B cell (primary cell): Measurements from ENCODE around the gene MEF2C.

Experiments
- EZH2 ChIP-seq: IDR thresholded peaks from 2 replicates; pipeline ENCODE4 v1.6.1; 2012; ENCODE audit warnings: borderline replicate concordance, low read depth, mild to moderate bottlenecking, moderate library complexity, low read length; ENCODE audit not compliant: insufficient read depth, poor library complexity, severe bottlenecking
- TF ChIP-seq, protein P1 (sequence below): fragments of 200-600 bp; IDR thresholded peaks from one replicate; pipeline ENCODE4 v1.8.0; 2022; ENCODE audit warnings: antibody characterized with exemption, mild to moderate bottlenecking

DNA sequence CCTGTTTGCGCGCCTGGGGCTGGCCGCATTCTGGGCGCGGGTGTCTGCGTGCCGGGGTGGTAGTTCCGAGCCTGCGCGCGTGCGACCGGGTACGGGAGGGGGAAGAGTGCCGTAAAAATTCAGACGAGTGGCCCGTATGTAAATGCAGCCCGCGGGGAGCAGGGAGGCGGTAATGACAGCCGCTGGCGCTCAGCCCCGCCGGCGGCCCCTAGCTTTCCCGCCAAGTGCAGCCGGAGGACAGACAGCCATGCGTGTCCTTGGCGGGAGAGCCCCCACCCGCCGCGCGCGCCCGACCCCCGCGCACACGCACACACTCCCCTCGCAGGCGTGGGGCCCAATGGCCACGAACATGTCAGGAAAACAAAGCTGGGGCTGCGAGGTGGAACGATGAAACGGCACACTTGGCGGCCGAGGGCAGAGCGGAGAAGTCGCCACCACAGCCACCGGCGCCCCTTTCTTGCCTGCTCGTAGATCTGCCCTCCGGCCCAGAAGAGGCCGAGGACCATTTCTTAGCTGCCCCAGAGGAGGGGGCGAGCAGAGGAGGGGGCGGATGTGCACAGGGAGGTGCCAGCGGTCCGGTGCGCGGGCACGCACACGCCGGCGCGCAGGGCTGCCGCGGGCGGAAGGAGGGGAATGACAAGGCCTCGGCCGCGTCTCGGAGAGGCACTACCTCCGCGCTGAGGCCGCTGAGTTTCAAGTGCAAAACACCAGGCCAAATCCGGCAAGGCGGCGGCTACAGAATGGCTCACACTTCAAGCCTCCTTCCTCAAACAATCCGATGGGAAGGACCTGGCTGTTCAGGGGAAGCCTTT is 208.4 kb downstream of the MEF2C start:
- TF ChIP-seq, protein P1, sequence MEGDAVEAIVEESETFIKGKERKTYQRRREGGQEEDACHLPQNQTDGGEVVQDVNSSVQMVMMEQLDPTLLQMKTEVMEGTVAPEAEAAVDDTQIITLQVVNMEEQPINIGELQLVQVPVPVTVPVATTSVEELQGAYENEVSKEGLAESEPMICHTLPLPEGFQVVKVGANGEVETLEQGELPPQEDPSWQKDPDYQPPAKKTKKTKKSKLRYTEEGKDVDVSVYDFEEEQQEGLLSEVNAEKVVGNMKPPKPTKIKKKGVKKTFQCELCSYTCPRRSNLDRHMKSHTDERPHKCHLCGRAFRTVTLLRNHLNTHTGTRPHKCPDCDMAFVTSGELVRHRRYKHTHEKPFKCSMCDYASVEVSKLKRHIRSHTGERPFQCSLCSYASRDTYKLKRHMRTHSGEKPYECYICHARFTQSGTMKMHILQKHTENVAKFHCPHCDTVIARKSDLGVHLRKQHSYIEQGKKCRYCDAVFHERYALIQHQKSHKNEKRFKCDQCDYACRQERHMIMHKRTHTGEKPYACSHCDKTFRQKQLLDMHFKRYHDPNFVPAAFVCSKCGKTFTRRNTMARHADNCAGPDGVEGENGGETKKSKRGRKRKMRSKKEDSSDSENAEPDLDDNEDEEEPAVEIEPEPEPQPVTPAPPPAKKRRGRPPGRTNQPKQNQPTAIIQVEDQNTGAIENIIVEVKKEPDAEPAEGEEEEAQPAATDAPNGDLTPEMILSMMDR = no peak
- TF ChIP-seq EZH2 = peak; percentile 72
